Colon (tissue), 2 donors: ENCODE measurements around the gene AXIN1.
"Not testable (repeated sequence)": the region's sequence is repeated elsewhere in the genome, so short reads cannot be mapped to it uniquely, and the experiment has no call there.

Source experiments
- FAIRE-seq: peaks from 2 replicates; lab custom pipeline; 2012; peaks lifted over from hg19 to GRCh38; lab: Jason Lieb, UNC
- donor health status: control.
- donor health status: control.

The AXIN1 gene

GRCh38 chr16:370443-370842 is 17.9 kb upstream of the AXIN1 start, which contains the start of gene MRPL28:
TSS of gene MRPL28 (minus strand) at chr16:370538. CDS start at chr16:370218, 320 bp downstream.
- FAIRE-seq: peak; percentile 68

- no peak for FAIRE-seq
These were observed 17.4 kb upstream of the AXIN1 start for GRCh38 chr16:369866-370436.

- no peak for FAIRE-seq
These were observed 16.8 kb upstream of the AXIN1 start for GRCh38 chr16:369275-369865.

- FAIRE-seq: no peak
These were observed 16.1 kb upstream of the AXIN1 start for GRCh38 chr16:368388-369158.

GRCh38 chr16:367333-367903 is 14.9 kb upstream of the AXIN1 start:
- FAIRE-seq: no peak

GRCh38 chr16:366476-366875 is 14.0 kb upstream of the AXIN1 start:
- FAIRE-seq: no peak

GRCh38 chr16:364595-365491 is 12.3 kb upstream of the AXIN1 start:
- FAIRE-seq: no peak

- FAIRE-seq: no peak
These were observed 11.4 kb upstream of the AXIN1 start for GRCh38 chr16:363766-364490.

- no peak for FAIRE-seq
These were observed 10.7 kb upstream of the AXIN1 start for GRCh38 chr16:363110-363765.

GRCh38 chr16:362702-362999 is 10.1 kb upstream of the AXIN1 start:
- not testable (repeated sequence) for FAIRE-seq

- FAIRE-seq: no peak
These were observed 9.6 kb upstream of the AXIN1 start for GRCh38 chr16:361872-362701.

GRCh38 chr16:361341-361871 is 8.9 kb upstream of the AXIN1 start:
- no peak for FAIRE-seq

GRCh38 chr16:360698-361336 is 8.3 kb upstream of the AXIN1 start:
- no peak for FAIRE-seq

- no peak for FAIRE-seq
These were observed 7.6 kb upstream of the AXIN1 start for GRCh38 chr16:359871-360697.

GRCh38 chr16:359067-359763 is 6.7 kb upstream of the AXIN1 start:
- no peak for FAIRE-seq

- no peak for FAIRE-seq
These were observed 4.2 kb upstream of the AXIN1 start for GRCh38 chr16:356741-357140.

GRCh38 chr16:354971-355461 is 2.5 kb upstream of the AXIN1 start:
- FAIRE-seq: no peak
